GM18505 (cell line): ENCODE measurements around the gene HPD.

ENCODE experiments used
- ATAC-seq: cut with Tn5 transposase; IDR thresholded peaks from one replicate; pipeline ENCODE4 v1.9.1; 2021; ENCODE audit not compliant: unreplicated experiment
- POLR2A ChIP-seq: IDR thresholded peaks from 4 replicates; pipeline ENCODE4 v1.6.1; 2011; ENCODE audit warnings: borderline replicate concordance; ENCODE audit not compliant: insufficient read depth, insufficient read length; ENCODE audit errors: extremely low read depth

Gene HPD

GRCh38 chr12:121789800-121790728 is 68.6 kb downstream of the HPD start:
- ATAC-seq: peak; percentile 34
- peak; percentile 74 for TF ChIP-seq POLR2A
